GM12892 (cell line): ENCODE measurements around the gene ARHGAP26.

ENCODE experiments used
- POLR2A ChIP-seq: IDR thresholded peaks from 2 replicates; pipeline ENCODE4 v1.6.1; 2011; ENCODE audit warnings: low read depth, low read length, control low read depth
- POLR2AphosphoS5 ChIP-seq: IDR thresholded peaks from 2 replicates; pipeline ENCODE4 v1.6.1; 2011; ENCODE audit warnings: low read depth, low read length, control low read depth
- TAF1 ChIP-seq: IDR thresholded peaks from 2 replicates; pipeline ENCODE4 v1.6.1; 2011; ENCODE audit warnings: low read depth, mild to moderate bottlenecking, control low read depth, low read length, borderline replicate concordance

GRCh38 chr5:142783601-142784341 is 13.6 kb downstream of the ARHGAP26 start:
- TF ChIP-seq POLR2A (no peak), POLR2AphosphoS5 (no peak), TAF1 (no peak)
